DMS 273 treated with DMSO at 0.1 percent for 48 hours (cell line): ENCODE measurements around the gene PRKAR1B.
"Not testable (repeated sequence)": the region's sequence is repeated elsewhere in the genome, so short reads cannot be mapped to it uniquely, and the experiment has no call there.

Experiments used
- DNase-seq: peaks from one replicate; lab custom pipeline; 2025; lab: John Stamatoyannopoulos, UW

PRKAR1B gene

GRCh38 chr7:553636-554111 is 173.4 kb downstream of the PRKAR1B start:
- no peak for DNase-seq

- no peak for DNase-seq
Observed at GRCh38 chr7:552868-553635, 174.0 kb downstream of the PRKAR1B start.

DNA sequence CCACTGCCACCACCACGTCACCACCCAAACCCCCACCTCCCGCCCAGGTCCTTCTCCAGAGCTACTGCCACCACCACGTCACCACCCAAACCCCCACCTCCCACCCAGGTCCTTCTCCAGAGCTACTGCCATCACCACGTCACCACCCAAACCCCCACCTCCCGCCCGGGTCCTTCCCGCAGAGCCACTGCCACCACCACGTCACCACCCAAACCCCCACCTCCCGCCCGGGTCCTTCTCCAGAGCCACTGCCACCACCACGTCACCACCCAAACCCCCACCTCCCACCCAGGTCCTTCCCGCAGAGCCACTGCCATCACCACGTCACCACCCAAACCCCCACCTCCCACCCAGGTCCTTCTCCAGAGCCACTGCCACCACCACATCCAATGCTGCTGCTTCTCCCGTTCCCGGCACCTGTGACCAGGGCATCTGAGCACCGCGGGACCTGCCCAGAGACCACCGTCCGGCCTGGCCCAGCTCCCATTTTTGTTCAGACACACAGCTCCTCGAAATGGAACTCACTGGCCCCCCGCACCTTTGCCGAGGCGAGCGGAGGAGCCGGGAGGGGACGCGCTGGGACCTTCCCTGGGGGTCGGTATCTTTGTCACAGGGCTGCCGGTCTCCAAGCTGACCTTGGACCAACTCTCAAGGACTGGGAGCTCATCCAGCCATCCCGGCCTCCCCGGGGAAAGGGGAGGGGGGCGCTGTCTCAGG is 174.8 kb downstream of the PRKAR1B start:
- not testable (repeated sequence) for DNase-seq

GRCh38 chr7:551615-551970 is 175.5 kb downstream of the PRKAR1B start:
- DNase-seq = not testable (repeated sequence)

DNA sequence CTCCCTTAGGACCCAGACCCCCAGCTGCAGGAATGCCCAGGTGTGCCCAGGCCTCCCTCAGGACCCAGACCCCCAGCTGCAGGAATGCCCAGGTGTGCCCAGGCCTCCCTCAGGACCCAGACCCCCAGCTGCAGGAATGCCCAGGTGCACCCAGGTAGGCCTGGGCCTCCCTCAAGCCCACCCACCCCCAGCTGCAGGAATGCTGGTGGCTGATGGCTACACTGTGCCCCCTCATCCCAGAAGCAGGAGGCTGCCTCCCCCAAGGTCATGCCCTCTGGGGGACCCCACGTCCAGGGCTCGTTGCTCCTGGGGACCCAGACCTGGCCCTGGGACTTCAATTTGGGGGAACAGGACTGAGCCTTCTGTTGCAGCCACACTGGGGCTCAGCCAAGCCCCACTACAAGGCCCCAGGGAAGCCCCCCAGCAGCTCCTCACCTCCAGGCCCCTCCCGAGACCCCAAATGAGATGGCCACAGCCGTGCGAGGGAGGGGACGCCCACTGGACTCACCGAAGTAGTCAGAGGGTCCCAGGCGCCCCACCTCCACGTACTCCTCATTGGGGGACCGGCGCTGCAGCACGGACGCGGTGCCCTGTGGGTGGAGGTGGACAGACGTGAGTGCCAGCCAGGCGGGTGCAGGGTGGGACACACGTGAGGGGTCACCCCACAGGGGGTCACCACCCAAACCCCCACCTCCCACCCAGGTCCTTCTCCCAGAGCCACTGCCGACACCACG is 176.0 kb downstream of the PRKAR1B start:
- DNase-seq = no peak

DNA sequence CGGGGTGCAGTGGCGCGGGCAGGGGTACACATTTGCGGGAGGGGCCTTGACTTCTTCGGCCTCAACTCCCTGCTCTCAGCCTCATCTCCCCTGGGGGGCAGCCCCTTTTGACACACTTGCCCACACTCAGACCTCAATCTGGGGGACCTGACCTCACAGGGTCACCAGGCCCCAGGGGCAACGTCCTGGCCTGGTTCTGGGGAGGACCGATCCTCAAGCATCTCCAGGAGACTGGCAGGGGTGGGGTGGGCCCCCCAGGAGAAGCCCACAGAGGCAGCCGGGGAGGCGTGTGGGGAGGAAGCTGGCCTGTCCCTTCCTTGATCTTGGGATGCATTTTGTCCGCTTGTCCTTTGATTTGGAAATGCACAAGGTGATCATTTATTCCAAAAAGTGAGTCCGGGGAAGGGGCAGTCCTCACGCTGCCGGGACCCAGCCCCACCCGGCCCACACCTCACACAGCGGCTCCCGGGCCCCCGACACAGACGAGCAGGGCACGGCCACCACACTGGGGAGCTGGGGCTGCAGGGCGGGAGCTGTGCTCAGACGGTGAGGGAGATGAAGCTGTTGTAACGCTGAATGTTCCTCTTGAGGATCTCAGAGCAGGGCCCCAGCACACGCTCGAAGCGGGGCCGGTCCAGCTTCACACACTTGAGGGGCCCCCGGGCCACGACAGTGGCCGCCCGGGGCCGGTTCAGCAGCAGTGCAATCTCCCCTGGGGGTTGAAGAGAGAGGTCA is 177.0 kb downstream of the PRKAR1B start:
- no peak for DNase-seq

DNA sequence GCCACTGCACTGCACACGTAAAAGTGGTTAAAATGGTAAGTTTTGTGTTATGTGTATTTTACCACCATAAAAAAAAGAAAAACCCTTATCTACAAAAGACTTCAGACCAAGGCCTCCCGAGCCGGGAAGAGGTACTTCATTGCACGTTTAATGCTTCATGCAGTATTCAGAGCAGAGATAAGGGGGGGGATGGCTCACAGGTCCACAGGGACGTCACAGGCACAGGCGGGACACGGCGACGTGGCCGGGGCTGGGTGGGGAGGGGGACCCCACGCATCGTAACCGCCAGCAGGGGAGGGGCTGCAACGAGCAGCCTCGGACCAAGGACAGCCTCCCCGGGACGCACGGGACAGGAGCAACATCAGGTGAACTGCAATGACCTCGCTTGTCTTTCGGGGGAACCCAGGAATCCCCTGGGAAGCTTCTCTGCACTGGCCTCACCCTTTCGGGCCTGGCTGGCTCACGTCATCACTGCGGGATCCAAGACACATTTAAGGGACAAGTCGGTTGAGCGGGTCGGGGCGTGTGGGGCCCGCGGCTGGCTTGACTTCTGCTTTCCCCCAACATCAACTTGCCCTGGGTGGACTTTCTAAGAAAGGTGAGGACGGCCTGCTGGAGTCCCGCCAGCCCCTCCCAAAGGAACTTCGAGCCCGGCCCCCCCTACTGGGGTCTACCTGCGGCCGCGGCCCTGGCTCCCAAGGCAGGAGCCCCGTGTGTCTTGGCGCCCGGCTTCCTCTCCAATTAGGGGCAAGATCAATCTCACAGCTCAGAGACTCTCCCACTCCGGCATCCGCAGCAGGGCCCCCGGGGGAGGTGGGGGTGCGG is 177.8 kb downstream of the PRKAR1B start:
- no peak for DNase-seq

DNA sequence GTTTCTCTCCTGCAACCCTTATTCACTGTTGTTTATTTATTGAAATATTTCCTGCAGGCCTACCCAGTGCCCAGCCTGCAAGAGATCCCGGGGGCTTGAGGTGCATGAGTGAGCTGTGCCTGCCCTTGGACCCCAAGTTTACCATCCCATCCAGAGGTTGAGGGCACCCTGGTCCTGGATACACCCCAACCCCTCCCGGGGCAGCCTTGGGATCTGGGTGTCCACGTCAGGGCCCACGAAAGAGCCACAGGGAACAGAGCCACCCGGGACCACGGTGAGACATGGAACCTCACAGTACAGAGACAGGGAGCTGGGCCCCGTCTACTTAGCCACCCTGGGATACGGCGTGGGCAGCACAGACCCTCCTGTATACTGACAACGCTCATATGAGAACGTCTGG is 178.7 kb downstream of the PRKAR1B start:
- DNase-seq = no peak

GRCh38 chr7:545470-545869 is 181.6 kb downstream of the PRKAR1B start:
- no peak for DNase-seq

DNA sequence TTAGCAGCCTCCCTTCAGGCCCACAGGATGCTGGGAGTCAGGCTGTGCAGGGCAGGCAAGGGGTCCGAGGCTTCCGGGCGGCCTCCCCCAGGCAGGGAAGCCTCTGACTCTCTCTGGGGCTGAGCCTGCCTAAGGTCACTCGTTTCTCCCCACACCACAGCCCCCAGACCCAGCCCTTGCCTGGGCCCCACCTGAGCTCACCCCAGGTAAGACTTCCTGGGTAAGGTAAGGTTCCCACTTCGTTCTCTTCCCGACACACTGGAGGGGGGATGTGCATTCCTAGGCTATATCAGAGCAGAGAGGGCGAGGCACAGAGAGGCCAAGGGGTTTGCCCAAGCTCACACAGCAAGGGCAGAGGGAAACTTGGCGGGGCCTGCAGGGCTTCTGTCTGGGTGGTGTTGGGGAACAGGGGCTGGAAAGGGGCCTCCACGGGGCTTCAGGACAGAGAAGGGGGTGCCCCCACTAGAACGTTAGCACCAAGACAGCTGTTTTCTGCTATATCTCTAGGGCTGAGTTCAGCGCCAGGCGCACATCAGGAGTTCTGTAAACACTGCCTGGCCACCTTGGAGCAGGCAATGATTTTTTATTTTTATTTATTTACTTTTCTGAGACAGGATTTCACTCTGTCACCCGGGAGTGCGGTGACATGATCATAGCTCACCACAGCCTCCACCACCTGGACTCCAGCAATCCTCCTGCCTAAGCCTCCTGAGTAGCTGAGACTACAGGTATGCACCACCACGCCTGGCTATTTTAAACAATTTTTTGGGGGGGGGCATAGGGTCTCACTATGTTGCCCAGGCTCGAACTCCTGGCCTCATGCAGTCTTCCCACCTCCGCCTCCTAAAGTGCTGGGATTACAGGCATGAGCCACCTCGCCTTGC is 182.5 kb downstream of the PRKAR1B start:
- no peak for DNase-seq

DNA sequence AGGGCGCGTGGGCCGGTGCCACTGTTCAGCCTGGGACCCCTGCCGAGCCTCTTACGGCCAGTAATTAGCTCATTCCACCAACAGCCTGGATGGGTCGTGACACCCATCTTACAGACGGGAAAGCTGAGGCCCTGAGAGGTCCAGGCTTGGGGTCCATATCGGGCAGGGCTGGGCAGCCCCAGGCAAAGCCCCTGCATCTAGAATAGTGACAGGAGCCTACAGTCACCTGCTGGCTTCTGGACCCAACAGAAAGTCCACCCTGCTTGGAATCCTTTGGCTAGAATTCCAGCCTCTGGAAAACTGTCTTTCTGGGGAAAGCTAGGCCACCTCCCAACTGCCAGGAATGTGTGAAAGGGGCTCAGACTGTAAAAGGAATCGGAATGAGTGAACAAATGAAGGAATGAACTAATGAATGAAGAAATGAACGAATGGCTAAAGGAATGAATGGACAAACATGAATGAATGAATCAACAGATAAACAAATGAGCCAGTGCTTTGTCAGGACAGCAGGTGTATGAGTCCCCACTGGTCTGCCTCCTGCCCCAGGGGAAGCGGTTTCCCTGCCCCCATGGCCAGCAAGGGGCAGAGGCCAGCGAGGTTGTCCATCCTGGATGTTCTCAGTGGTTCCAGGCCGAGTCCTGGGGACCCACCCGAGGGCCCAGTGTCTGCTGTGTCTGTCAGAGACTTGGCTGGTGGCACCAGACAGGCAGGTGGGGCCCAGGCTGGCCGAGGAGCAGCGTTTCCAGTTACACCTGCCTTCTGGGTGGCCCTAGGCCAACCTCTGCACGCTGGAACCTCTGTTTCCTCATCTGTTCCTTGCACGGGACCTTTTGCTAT is 183.4 kb downstream of the PRKAR1B start:
- no peak for DNase-seq

DNA sequence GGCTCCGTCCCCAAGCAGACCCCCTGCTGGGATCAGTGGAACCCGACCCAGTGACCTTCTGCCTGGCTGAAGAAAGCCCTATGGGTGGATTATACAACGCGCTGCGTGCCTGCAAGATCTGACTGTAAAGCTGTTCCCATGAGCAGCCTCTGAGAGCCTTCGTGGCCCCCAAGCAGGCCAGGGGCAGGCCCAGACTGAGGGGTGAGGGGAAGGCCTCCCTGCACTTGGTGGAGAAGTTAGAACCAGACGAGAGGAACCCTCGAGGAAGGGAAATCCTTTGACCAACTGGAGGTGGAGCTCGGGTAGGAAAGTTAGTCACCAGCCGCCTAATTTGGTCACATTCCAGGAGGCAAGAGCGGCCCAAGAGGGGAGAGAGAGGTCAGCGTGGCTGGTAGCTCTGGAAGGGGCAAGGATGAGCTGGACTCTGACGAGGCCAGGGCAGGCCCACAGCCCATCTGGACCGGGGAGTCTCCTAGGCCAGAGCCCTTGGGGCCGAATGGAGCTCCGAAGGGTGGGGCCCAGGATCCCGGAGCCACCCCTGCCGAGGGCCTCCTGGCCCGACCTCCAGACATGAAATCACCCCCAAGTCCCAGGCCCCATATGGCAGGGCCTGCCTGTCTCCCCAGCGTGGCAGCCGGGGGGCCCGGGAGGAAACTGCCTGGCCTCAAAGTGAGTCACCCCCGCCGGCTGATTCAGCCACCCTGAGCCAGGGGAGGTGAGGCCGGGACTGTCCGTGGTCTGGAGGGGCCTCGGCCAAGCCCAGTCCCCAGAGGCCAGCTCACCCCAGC is 184.2 kb downstream of the PRKAR1B start:
- DNase-seq = no peak

GRCh38 chr7:542131-542712 is 184.9 kb downstream of the PRKAR1B start:
- DNase-seq = no peak

DNA sequence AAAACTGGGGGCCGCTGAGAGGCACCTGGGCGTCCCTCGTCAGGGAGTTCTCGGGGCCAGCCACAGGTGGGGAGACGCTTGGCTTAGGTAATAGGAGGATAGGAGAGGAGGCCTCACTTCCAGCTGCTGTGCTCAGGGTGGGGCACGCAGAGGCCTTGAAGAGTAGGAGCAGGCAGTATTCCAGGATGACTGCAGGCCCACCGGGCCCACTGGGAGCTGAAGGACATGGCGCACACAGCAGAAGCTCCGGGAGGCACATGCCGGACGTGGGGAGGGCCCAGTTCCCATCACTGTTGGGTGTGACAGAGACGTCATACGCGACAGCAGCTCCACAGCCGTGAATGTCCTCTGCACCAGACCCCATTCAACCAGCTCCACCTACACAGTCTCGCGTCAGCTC is 185.4 kb downstream of the PRKAR1B start:
- no peak for DNase-seq

- DNase-seq = no peak
Observed at GRCh38 chr7:540997-541396, 186.1 kb downstream of the PRKAR1B start.

DNA sequence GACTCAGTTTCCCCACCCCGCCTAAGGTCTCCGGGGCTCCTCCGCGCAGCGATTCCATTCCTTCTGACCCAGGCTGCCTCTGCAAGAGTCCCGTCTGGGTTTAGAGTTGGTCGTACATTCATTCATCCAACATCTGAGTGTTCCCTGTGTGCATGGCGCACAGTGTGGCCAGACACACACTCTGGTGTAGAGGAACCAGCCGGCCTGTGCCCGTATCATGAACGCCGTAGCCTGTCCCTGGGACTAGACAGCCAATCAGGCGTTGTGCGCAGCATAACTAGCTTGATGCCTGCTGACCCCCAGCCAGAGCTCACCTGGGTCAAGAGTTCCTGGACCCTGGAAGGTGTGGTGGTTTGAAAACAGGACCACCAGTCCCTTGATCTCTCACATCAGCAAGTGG is 186.5 kb downstream of the PRKAR1B start:
- no peak for DNase-seq

GRCh38 chr7:539731-540411 is 187.2 kb downstream of the PRKAR1B start:
- DNase-seq = no peak
